H9 (cell line): ENCODE data around the gene MAP2. TPM values are rescaled to one million over a fixed set of nuclear protein-coding genes. Genes with fewer than 3 reads are reported as not detected.

ENCODE experiments used
- DNase-seq: peaks from one replicate; pipeline ENCODE4 v3.0.0-alpha.2; 2017
- H2AFZ ChIP-seq: one replicate; pipeline ENCODE4 v1.6.1; 2013; ENCODE audit warnings: mild to moderate bottlenecking, low read length, control low read depth, moderate library complexity
- H2AK5ac ChIP-seq: 2 replicates; pipeline ENCODE4 v1.6.1; 2013; ENCODE audit warnings: low read length, control low read depth, mixed read lengths; ENCODE audit not compliant: insufficient read length
- H2BK120ac ChIP-seq: one replicate; pipeline ENCODE4 v1.6.1; 2013; ENCODE audit warnings: low read depth, mild to moderate bottlenecking, low read length, control low read depth, inconsistent platforms; ENCODE audit not compliant: poor library complexity, severe bottlenecking
- H2BK12ac ChIP-seq: 2 replicates; pipeline ENCODE4 v1.6.1; 2013; ENCODE audit warnings: low read length, control low read depth, mixed read lengths, low read depth; ENCODE audit not compliant: insufficient read length
- H2BK15ac ChIP-seq: 2 replicates; pipeline ENCODE4 v1.6.1; 2013; ENCODE audit warnings: low read depth, low read length, control low read depth
- H2BK20ac ChIP-seq: one replicate; pipeline ENCODE4 v1.6.1; 2013; ENCODE audit warnings: low read depth, mild to moderate bottlenecking, low read length, control low read depth, inconsistent platforms; ENCODE audit not compliant: poor library complexity, severe bottlenecking
- H2BK5ac ChIP-seq: 2 replicates; pipeline ENCODE4 v1.6.1; 2013; ENCODE audit warnings: low read length, control low read depth, mixed read lengths; ENCODE audit not compliant: insufficient read length
- H3K14ac ChIP-seq: 2 replicates; pipeline ENCODE4 v1.6.1; 2013; ENCODE audit warnings: low read length, control low read depth; ENCODE audit not compliant: insufficient read depth
- H3K18ac ChIP-seq: 2 replicates; pipeline ENCODE4 v1.6.1; 2013; ENCODE audit warnings: low read depth, mild to moderate bottlenecking, mixed read lengths, low read length, control low read depth; ENCODE audit not compliant: insufficient read length
- H3K23ac ChIP-seq: 2 replicates; pipeline ENCODE4 v1.6.1; 2013; ENCODE audit warnings: low read length, control low read depth, mixed read lengths, low read depth; ENCODE audit not compliant: insufficient read length
- H3K23me2 ChIP-seq: 2 replicates; pipeline ENCODE4 v1.6.1; 2013; ENCODE audit warnings: low read depth, mild to moderate bottlenecking, mixed read lengths, low read length, control low read depth; ENCODE audit not compliant: insufficient read length, poor library complexity, severe bottlenecking
- H3K27ac ChIP-seq: 2 replicates; pipeline ENCODE4 v1.5.1; 2013; ENCODE audit warnings: low read length, control low read depth, mixed read lengths, low read depth; ENCODE audit not compliant: insufficient read length
- H3K27me3 ChIP-seq: 2 replicates; pipeline ENCODE4 v1.6.1; 2013; ENCODE audit warnings: low read length, control low read depth, inconsistent platforms; ENCODE audit not compliant: insufficient read depth
- H3K4ac ChIP-seq: 2 replicates; pipeline ENCODE4 v1.6.1; 2013; ENCODE audit warnings: low read depth, mild to moderate bottlenecking, control low read depth, inconsistent platforms, low read length, moderate library complexity
- H3K4me1 ChIP-seq: 2 replicates; pipeline ENCODE4 v1.6.1; 2013; ENCODE audit warnings: low read length, control low read depth, inconsistent platforms; ENCODE audit not compliant: insufficient read depth
- H3K4me2 ChIP-seq: 2 replicates; pipeline ENCODE4 v1.6.1; 2013; ENCODE audit warnings: low read length, control low read depth, mixed read lengths; ENCODE audit not compliant: insufficient read length, insufficient read depth
- H3K56ac ChIP-seq: 2 replicates; pipeline ENCODE4 v1.6.1; 2013; ENCODE audit warnings: low read depth, mild to moderate bottlenecking, mixed read lengths, low read length, control low read depth; ENCODE audit not compliant: insufficient read length
- H3K79me1 ChIP-seq: 2 replicates; pipeline ENCODE4 v1.6.1; 2013; ENCODE audit warnings: low read depth, mild to moderate bottlenecking, moderate library complexity, low read length, control low read depth, inconsistent platforms; ENCODE audit not compliant: insufficient read depth, poor library complexity, severe bottlenecking
- H3K79me2 ChIP-seq: 2 replicates; pipeline ENCODE4 v1.6.1; 2013; ENCODE audit warnings: low read length, control low read depth, inconsistent platforms; ENCODE audit not compliant: insufficient read depth
- H3K9ac ChIP-seq: 2 replicates; pipeline ENCODE4 v1.6.1; 2013; ENCODE audit warnings: low read length, control low read depth, mixed read lengths; ENCODE audit not compliant: insufficient read length; ENCODE audit errors: extremely low read depth
- H3K9me3 ChIP-seq: one replicate; pipeline ENCODE4 v1.6.1; 2013; ENCODE audit warnings: low read depth, low read length, inconsistent platforms; ENCODE audit not compliant: control insufficient read depth
- H3T11ph ChIP-seq: one replicate; pipeline ENCODE4 v1.6.1; 2013; ENCODE audit warnings: mild to moderate bottlenecking, low read length, control low read depth, inconsistent platforms
- H4K20me1 ChIP-seq: one replicate; pipeline ENCODE4 v1.6.1; 2013; ENCODE audit not compliant: control insufficient read depth, insufficient read length, insufficient read depth
- H4K5ac ChIP-seq: 2 replicates; pipeline ENCODE4 v1.6.1; 2013; ENCODE audit warnings: low read depth, mild to moderate bottlenecking, mixed read lengths, low read length, control low read depth; ENCODE audit not compliant: insufficient read length
- H4K8ac ChIP-seq: replicated peaks from 2 replicates; pipeline ENCODE4 v1.6.1; 2013; ENCODE audit warnings: low read length, control low read depth, mixed read lengths, low read depth; ENCODE audit not compliant: insufficient read length
- H4K91ac ChIP-seq: 2 replicates; pipeline ENCODE4 v1.6.1; 2013; ENCODE audit warnings: low read depth, mild to moderate bottlenecking, moderate library complexity, mixed read lengths, low read length, control low read depth; ENCODE audit not compliant: insufficient read length
- H3K27ac Mint-ChIP-seq, 3 experiments: 2 replicates in 2 of 3; 3 replicates in 1 of 3; pipeline ENCODE4 v1.8.0; 2020 to 2021; ENCODE audit warnings: mixed read lengths in 3 of 3, mild to moderate bottlenecking in 1 of 3, moderate library complexity in 1 of 3
- H3K27me3 Mint-ChIP-seq: 2 replicates; pipeline ENCODE4 v1.8.0; 2021; ENCODE audit warnings: low read depth, mild to moderate bottlenecking, moderate library complexity, mixed read lengths
- H3K36me3 Mint-ChIP-seq, 3 experiments: 2 replicates in 2 of 3; 3 replicates in 1 of 3; pipeline ENCODE4 v1.8.0; 2020 to 2021; ENCODE audit warnings: low read depth in 3 of 3, mixed read lengths in 3 of 3; ENCODE audit not compliant: insufficient read depth in 1 of 3
- H3K4me1 Mint-ChIP-seq, 2 experiments: 2 replicates each; pipeline ENCODE4 v1.8.0; 2020; ENCODE audit warnings: mixed read lengths in 2 of 2
- H3K4me3 Mint-ChIP-seq, 2 experiments: 2 replicates in 1 of 2; 3 replicates in 1 of 2; pipeline ENCODE4 v1.8.0; 2020 to 2021; ENCODE audit warnings: mild to moderate bottlenecking in 2 of 2, mixed read lengths in 2 of 2, moderate library complexity in 1 of 2
- H3K9me3 Mint-ChIP-seq, 2 experiments: 2 replicates in 1 of 2; 3 replicates in 1 of 2; pipeline ENCODE4 v1.8.0; 2020; ENCODE audit warnings: mild to moderate bottlenecking in 2 of 2, mixed read lengths in 2 of 2, moderate library complexity in 1 of 2
- CTCF ChIP-seq: fragments of 200-600 bp; sonication (generic); conservative IDR thresholded peaks from 3 replicates; pipeline ENCODE4 v1.8.0; 2021; ENCODE audit warnings: antibody characterized with exemption, mild to moderate bottlenecking
- WGBS: extraction: QIAGEN DNeasy Blood & Tissue Kit; methylation state at CpG from one replicate; pipeline ENCODE4 v1.1.7; 2013; ENCODE audit warnings: missing lambda C conversion rate, low lambda C conversion rate, mixed read lengths; ENCODE audit not compliant: insufficient read length; ENCODE audit errors: extremely low coverage; 5-methylcytosine and 5-hydroxymethylcytosine counted together
- total RNA-seq: library from RNA; stranded (reverse); gene quantifications from 2 replicates; pipeline ENCODE4 v1.2.1, GENCODE V29; 2021

MAP2 gene
- total RNA-seq, 1 experiment from 2014 or later, result 0.87 TPM

DNA sequence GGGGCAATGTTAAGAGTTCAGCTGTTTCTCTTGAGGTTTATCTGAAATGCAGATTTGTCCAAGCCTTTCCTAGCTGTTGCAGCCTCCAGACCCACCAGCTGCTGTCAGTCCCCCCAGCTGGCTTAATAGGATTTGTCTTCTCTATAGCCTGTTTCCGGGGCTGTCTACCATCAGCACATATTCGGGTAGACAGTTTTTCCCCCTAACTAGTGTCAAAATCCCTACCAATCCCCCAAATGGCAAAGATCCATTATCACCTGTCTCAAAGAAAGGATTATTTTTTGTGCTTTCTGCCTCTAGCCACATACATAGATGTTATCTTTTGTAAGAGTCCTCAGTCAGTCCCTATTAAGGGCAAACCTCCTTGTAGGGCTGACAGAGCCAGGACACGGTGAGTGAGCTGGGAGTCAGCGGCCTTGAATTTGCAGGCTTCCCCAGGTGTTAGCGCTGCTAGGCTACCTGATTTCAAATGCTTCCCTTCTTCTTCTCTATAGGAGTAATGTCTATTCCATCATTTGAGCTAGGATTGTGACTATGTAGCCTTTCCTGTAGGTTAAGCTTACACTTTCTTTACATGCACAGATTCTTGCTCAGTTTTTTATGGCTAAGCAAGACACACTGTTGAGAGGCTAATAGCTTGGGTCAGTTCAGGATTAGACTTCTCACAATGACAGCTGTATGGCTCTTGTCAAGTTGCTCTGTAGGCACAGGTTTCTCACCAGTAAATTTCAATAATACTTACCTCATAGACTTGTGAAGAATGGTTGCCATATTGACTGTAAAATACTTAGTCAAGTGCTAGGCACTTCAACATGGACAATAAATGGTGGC lies 176.7 kb downstream of the MAP2 start:
- no peak overlapping the region for H3K18ac ChIP-seq

More for the DNA sequence above, 176.7 kb downstream of the MAP2 start:
- H2BK15ac ChIP-seq, result no peak overlapping the region
- no peak overlapping the region for H3K14ac ChIP-seq
- no peaks in the 10 kb centered on the region for H3K79me1 ChIP-seq
- no peak overlapping the region for H2BK12ac ChIP-seq
- no peak overlapping the region for H3K23ac ChIP-seq
- Mint-ChIP-seq H3K9me3 (peaks cover 4 to 6% of the 10 kb centered on the region in 2 experiments; a peak in 4 of 5 replicates), H3K27ac (peak overlapping the region in 1 of 3 experiments; percentile 32; a peak in 1 of 7 replicates), H3K4me3 (no peak overlapping the region), H3K27me3 (no peaks in the 10 kb centered on the region), H3K4me1 (peaks cover 3 to 29% of the 10 kb centered on the region in 2 experiments; a peak in 3 of 4 replicates), H3K36me3 (peaks cover 2 to 7% (median 6%) of the 10 kb centered on the region in 3 experiments; a peak in 6 of 7 replicates)
- H3K4me2 ChIP-seq, result no peak overlapping the region
- no peak for DNase-seq
- H3K9me3 ChIP-seq, result no peaks in the 10 kb centered on the region
- no peak overlapping the region for H2BK20ac ChIP-seq
- no peaks in the 10 kb centered on the region for H3K23me2 ChIP-seq
- H3K9ac ChIP-seq, result no peak overlapping the region
- no peaks in the 10 kb centered on the region for H4K20me1 ChIP-seq
- no peak overlapping the region for H4K91ac ChIP-seq
- no peak overlapping the region for H3K27ac ChIP-seq
- no peaks in the 10 kb centered on the region for H3K27me3 ChIP-seq
- H2BK120ac ChIP-seq, result no peak overlapping the region
- H4K5ac ChIP-seq, result no peak overlapping the region
- H4K8ac ChIP-seq, result no peak overlapping the region
- no peak overlapping the region for H3K4ac ChIP-seq
- H3K4me1 ChIP-seq, result no peaks in the 10 kb centered on the region; the same call in 1 of the 2 replicates
- no peak overlapping the region for H3T11ph ChIP-seq
- no peaks in the 10 kb centered on the region for H3K79me2 ChIP-seq
- no peak overlapping the region for H2BK5ac ChIP-seq
- no peak overlapping the region for H2AFZ ChIP-seq
- no CpG with 5 or more reads among the region's 5 CpGs for WGBS
- H3K56ac ChIP-seq, result no peak overlapping the region
- H2AK5ac ChIP-seq, result no peak overlapping the region
- TF ChIP-seq CTCF, result no peak
